HG02759 (cell line): Measurements from ENCODE around the gene COL4A2.

Experiments
- ATAC-seq: cut with Tn5 transposase; IDR thresholded peaks from one replicate; pipeline ENCODE4 v1.9.1; 2021; ENCODE audit warnings: mild to moderate bottlenecking, moderate library complexity; ENCODE audit not compliant: unreplicated experiment

COL4A2 gene

DNA sequence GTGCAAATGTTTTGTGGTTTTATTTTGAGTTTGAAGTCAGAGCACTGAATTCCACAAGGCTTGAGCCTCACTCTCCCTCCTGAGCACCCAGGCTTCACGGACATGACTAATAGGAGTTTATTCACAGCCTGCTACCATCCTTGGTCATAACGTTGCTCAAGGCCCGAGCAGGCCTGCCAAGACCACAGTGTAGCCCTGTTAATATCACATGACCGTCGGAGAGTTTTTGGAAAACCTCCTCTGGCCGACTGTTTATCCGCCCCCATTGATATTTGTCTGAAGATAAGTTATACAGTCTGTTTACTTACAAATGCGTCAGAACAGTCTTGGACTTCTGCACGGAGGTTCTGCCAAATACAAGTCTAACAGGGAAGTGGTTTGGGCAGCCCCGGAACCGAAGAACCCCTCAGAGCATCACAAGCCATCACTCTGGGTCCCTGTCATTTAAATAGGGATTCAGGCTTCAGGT lies 89.9 kb downstream of the COL4A2 start:
- ATAC-seq = no peak

DNA sequence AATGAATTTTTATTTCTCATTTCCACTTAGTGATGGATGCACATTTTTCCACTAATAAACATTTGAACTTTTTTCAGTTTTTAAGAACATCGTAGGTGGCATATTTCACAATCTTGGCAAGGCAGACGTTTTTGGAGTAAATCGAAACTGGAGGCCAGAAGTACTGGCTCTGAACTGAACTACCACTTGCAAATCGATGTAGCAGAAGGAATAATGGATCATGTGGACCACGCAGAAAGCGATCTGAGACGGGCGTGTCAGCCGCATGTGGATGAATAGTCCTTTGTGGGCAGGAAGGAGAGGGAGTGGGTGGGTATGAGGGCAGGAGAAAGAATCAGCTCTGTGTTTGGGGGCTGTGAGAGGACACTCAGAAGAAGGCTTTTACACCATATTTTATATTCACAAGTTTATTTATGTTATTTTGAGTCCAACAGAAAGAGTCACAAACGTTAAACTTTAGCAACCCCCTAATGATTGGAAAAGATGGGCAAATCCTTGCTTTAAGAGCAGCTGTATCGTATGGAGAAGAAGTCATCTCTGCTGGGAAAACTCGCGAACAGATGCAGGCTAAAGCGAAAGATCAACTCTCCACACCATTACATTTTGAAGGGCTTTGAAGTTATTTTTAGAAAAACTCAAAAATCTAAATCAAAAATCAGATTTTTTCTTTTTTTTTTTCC lies 90.5 kb downstream of the COL4A2 start:
- ATAC-seq = no peak

DNA sequence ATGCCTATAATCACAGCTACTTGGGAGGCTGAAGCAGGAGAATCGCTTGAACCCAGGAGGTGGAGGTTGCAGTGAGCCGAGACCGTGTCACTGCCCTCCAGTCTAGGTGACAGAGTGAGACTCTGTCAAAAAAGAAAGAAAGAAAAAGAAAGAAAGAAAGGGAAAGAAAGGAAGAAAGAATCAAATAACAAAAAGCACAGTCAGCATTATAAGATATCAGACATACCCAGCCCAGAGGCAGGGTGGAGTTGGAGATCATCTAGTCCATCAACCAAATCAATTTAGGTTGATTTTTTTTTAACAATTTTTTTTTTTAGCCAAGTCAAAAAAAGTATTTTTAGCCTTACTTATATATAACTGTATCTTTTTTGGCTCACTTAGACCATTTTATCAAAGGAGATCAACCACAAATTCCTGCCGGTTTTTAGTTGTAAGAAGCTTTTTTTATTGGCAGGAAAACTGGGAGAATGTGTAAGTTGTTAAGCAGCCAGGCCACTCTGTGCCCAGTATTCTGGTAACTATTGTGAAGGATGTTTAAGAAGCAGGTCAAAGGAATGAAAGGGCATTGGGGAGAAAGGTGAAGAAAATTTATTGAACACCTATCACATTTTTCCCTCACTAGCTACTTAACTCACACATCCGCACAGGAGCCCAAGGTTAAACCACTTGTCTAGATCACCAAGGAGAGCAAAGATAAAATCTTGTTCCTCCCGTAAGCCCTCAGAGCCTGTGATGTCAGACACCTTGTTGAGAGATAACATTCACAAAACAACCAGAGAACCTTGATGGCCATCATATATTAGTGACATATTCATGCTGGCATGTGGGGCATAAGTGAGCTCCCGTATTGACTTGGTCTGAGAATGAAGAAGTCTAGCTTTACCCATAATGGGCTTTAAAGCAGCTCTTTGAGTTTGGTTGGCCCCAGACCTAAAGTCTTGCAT lies 91.8 kb downstream of the COL4A2 start:
- no peak for ATAC-seq

DNA sequence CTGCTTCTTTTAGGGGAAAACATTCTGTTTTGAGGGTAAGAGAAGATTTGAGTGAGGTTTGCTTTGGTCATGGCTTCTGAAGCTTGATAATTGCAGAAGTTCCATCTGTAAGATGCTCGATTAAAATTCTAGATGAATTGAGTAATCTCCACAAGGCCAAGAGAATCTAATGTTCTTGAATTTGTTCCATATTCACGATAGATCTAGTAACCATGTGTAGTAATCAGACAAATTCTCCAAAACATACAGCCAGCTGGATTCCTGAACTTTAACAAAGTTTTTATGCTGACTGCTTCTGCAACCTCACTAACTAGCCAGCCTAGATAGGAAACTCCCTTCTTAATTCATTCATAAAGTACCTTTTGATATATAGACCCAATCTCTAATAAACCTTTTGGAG lies 92.7 kb downstream of the COL4A2 start:
- ATAC-seq = no peak

DNA sequence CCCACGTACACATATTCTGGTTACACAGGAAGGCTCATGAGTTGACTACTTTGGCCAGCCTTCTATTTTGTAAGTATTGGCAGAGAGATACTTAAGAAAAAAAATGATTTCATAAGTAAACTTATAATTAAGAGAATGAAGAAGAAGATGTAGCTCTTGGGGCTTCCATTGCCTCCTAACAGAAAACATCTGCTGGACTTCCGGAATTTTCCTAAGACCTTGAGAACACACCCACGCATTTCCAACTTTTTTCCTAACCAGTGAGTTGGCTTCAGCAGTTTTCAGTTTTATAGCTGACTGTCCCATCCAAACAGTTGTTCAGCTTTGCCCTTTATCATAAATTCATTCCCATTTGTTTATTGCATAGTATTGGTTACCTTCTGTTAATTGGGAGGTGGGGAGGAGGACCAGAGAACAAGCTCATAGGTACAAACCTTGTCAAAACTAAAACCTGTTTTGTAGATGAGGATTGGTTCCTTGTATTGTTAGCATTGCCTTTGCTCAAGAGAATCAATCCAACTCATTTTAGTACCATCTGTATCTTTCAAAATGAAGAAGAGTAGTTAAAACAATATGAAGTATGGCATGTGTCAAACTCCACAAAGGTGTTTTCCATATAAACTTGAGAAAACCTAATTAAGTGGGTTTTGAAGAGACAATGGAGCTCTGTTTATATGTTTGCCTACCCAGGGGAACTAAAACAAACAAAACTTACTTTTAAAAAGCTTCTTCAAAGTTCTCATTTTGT lies 93.9 kb downstream of the COL4A2 start:
- ATAC-seq = no peak

DNA sequence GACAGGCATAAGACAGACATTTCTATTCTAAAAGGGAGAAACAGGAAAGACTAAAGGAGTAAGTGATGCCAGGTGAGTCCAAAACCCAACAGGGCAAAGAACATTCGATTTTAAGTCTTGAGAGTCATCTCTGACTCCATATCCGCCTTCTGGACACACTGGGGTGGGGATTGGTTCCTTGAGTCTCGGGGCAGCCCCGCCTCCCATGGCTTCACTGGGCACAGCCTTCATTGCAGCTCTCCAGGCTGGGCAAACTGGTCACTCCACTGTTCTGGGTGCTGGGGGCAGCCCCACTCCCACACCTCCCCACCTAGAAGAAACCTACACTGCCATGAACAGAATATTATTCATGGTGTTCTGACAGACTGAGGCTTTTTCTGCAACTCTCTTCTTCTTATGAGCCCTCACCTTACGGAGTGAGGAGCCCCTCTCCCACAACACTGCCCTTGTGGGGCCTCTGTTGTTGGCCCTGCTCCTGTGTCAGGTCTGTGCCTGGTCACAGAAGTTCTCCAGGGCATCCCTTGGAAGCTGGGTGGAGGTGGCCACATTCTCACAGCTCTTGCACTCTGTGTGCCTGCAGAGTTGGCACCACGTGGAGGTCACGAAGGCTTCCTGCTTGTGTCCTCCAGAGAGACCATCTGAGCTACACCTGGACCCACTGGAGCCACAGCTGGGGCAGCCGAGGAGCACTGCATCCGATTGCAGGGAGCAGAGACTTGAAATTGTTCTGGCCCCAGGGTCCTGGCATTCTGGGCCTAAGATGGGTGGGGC lies 95.4 kb downstream of the COL4A2 start:
- ATAC-seq = no peak

DNA sequence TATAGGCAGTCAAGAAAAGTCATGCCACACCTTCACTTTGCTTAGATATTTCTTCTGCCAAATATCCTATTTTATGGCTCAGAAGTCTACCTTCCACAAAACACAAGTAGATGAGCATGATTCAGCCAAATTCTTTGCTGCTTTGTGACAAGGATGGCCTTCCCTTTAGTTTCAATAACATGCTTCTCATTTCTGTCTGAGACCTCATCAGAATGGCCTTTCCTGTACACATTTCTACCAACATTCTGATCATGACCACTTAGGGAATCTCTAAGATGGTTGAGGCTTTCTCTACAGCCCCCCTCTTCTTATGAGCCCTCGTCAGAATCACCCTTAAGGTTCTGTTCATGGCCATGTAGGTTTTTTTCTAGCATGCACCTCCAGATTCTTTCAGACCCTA lies 96.2 kb downstream of the COL4A2 start:
- no peak for ATAC-seq

DNA sequence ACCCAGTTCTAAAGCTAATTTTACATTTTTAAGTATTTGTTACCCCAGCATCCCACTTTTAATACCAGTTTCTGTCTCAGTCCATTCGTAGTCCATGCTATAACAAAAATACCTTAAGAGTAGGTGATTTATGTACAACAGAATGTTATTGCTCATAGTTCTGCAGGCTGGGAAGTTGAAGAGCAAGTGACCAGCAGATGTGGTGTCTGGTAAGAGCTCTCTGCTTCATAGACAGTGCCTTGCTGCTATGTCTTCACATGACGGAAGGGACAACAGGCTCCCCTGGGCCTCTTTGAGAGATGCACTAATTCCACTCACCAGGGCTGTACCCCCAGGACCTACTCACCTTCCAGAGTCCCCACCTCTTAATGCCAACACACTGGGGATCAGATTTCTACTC lies 96.6 kb downstream of the COL4A2 start:
- ATAC-seq = no peak

DNA sequence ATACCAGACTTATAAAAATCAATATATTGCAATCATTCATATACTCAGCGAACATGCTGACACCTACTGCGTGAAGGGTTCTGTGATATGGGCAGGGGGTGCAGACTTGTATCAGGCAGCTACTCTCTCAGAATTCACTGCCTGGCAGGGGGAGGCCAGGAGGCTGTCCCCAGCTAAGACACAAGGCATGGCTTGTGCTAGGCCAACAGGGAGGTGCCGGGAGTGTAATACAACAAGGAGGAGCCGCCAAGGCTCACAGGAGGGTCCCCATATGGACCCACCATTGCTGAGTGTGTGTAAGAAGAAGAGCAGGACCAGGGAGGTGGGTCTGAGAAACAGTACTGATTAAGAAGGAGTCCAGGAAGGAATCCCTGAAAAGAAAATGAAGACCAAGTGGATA lies 97.2 kb downstream of the COL4A2 start:
- no peak for ATAC-seq

DNA sequence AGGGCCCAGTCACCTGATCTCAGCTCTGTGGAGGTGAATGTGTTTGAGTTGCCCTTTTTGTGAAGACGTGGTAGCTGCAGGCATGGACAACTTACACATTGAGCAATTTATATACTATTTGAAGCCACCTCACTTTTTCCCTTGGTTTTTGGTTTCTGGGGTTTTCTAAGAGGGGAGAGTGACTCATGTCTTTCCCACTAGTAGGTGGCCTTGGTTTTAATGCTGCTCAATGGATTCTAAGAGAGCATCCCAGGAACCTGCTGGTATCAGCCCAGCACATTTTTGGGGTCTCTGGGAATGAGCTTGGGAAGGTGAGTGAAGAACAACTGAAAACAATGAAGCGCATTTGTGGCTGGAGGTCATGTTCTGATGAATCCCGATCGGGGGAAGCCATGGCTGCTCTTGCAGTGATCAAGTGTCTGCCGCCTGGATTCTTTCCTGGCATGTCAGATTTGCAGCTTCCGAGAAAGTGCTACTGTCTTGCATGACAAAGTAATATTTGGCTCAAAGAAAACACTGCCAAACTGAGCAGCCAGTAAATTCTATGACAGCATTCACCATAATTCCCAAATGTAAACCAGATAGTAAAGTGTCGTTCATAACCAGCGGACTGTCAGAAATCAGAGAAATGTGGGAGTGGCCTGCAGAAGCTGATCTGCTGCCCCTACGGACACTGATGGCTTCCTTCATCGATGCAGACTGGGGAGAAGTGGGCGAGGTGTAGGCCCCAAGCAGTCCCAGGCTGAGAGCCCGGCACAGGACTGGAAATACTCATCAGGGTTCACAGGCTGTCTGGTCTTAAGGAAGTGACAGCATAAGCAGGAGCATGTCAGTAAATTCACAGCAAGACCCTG lies 98.7 kb downstream of the COL4A2 start:
- no peak for ATAC-seq

DNA sequence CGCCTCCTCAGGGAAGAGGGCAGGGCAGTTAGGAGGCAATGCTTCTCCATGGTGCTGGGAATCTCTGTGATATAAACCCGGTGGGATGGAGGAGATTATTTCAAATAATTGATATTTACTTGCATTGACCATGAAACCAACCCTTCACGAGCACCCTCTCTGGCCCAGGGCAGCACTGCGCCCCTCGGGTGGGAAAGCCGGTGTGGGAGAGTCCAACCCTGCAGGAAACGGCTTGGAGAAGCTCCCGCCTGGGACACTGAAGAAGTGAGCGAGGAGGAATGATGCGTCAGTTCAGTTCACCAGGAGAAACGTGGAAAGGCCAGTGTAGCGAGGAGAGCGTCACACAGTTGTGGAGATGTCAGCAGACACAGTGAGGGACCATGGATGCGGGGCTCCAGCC lies 99.9 kb downstream of the COL4A2 start:
- no peak for ATAC-seq

DNA sequence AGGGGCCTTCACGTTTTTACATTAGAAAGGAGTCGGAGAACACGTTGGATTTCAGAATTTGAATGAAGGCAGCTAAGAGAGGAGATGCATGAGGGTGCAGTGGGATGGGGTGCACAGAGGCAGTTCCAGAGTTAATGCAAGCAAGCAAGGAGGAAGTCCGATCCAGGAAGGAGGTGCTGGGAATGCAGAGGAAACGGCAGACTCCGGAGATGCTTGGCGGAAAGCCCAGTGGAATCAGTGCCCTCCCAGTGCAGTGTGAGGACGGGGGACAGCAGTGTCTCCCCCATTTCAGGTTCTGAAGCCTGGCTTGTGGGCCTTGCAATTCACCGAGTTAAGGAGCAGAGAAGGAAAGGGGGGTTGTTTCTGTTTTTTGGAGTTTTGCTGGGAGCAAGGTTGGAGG lies 100.4 kb downstream of the COL4A2 start:
- no peak for ATAC-seq

DNA sequence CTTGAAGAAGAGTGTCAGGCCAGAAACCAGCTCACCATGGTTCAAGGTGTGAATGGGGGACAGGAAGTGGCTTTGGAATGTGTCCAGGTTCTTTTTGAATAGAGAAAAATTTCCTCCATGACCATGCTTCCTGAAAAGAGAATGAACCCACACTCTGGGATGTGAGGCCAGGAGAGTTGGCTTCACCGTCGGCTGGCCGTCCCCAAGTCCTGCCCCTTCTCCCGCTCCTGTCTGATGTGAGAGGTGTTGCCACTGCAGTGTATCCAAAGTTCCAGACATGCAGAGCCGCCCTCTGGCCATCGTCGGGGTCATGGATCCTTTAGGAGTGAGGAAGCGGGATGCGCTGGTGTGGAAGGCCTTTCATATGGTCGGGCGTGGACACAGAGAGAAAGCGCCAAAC lies 101.2 kb downstream of the COL4A2 start:
- ATAC-seq = no peak

DNA sequence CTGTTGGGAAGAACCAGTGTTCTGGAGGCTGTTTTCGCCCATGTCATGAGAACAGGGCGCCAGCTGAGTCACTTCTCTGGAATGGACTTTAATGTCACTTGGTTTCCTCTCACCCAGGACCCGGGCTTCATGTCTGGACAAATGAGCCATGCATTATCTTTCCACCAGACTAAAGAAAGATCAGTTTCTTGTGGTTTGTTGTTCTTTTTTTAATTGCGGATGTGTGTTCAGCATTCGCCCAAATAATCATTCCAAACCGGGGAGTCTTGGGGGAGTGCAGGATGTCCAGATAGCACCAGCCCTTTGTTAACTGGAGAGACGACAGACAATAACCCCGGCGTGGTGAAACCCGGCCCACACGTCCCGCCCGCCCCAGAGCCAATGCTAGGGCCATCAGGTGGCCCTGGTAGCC lies 102.5 kb downstream of the COL4A2 start:
- ATAC-seq = no peak

DNA sequence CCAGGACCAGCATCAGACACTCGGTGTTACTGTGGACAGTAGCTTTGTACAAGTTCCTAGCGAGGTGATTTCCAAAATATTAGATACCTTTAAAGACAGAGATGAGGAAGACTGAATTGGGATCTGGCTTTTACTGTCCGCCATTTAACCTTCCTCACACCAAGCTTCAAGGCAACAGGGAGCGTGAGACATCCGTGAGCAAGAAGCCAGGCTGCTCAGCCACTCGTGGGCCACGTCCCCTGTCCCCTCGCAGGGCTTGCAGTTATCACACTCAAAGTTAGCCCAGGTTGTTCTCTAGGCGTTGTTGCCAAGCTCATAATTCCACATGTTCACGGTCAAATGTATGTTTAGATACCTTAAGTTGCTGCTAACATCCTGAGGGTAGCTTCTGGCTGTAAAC lies 102.9 kb downstream of the COL4A2 start:
- ATAC-seq = no peak

DNA sequence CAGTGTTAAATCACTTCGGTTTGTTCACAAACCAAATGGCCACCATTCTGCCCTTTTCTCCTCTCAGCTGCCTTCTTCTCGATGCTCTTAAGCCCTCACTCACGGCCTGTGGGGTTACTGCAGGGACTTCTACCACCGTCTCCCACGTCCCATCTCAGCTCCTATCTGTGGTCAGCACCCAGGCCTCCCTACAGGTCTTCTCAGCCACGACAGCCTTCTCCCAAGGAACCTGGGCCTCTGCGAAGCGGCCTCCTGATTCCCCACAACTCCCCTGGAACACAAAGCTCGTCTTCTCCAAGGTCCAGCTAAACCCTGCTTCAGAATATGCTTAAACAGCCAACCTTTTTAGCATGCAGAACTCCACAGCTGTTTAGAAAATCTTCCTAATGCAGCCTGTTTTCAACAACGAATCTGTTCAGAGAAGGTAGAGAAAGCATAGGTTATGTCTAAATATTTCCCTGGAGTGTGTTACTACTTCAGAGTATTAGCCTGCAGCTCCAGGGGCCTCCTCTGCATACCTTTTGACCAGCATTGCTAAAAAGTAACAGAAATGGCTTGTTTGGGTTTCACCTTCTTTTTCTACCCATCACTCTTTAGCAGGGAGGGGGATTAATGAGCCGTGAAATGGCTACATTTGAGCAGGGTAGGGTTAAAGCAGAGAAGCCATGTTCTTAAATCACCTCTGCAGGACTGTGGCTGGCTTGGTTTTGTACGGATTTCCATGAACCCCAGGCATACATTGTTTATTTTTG lies 104.0 kb downstream of the COL4A2 start:
- no peak for ATAC-seq

DNA sequence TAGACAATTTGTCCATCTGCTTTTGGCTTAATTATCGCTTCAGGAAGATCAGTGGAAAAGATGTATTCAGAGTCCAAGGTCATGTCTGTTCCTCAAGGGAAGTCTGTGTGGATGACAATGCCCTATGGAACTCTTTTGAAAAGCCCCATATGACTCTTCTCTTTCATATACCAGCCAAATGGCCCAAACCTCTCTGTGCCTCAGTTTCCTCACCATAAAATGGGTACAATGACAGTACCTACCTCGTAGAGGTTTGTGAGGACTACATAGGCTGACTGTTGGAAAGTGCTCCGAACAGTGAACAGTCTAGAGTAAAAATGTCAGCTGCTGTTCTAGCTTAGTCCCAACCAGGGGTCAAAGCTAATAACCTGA lies 104.6 kb downstream of the COL4A2 start:
- ATAC-seq = peak; percentile 10

DNA sequence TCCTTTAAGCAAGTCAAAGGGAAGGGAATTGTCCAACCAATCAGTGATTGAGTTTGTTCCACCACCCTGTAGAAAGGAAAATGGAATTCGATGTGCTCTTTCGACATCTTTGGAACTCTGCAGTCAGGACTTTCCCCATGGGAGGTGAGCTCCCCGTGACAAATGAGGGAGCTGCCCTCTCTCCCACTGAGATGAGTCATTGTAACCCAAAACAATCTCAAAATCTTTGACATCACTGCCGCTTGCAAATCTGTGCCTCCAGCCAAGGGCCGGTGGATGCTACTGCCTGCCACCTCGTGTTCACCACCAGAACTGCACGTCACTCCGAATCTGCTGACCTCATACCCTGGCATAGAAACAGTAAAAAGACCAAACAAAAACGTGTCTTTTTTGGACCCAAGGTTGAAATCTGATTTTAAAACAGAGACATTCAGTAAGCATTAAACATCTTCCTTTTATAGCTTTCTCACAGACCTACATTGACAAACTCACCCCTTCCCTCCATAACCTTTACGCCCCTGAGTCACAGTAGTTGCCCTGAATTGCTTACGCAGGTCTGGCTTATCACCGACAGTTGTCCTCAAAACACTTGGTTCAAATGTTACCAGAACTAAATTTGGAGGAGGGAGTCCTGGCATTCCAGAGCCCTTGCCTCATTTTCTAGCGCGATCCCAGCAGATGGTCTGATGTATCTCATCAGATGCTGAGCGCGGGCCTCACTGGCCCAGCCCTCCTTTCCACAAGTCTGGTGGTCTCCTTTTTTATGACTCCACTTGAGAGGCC lies 105.2 kb downstream of the COL4A2 start:
- ATAC-seq = peak; percentile 86
